Esophagus squamous epithelium (tissue), 5 donors: ENCODE data around the gene ADK. TPM values are rescaled to one million over a fixed set of nuclear protein-coding genes. Genes with fewer than 3 reads are reported as not detected.
A peak's percentile ranks its signal among the peaks of the same experiment; 100 is the strongest.
"Not testable (repeated sequence)": the region's sequence is repeated elsewhere in the genome, so short reads cannot be mapped to it uniquely, and the experiment has no call there.

Experiments
- DNase-seq: peaks from one replicate; lab custom pipeline; 2025; lab: John Stamatoyannopoulos, UW
- H3K27ac ChIP-seq, 4 donors: fragments of 200-600 bp; sonication (generic); one replicate each; pipeline ENCODE4 v1.5.1; 2016 to 2019; ENCODE audit warnings: mild to moderate bottlenecking in 1 of 4
- H3K27me3 ChIP-seq, 4 donors: fragments of 200-600 bp; sonication (generic); 1 replicate in 3 of 4; 2 replicates in 1 of 4; pipeline versions ENCODE4 v1.5.1 to v1.6.0; 2017 to 2021; ENCODE audit warnings: antibody characterized with exemption in 1 of 4
- H3K36me3 ChIP-seq, 3 donors: fragments of 200-600 bp; sonication (generic); one replicate each; pipeline ENCODE4 v1.5.1; 2016 to 2019
- H3K4me1 ChIP-seq, 3 donors: fragments of 200-600 bp; sonication (generic); one replicate each; pipeline ENCODE4 v1.5.1; 2017 to 2019
- H3K4me3 ChIP-seq, 4 donors: fragments of 200-600 bp; sonication (generic); 1 replicate in 3 of 4; 2 replicates in 1 of 4; pipeline ENCODE4 v1.5.1; 2016 to 2019; ENCODE audit warnings: mild to moderate bottlenecking in 2 of 4, moderate library complexity in 1 of 4
- H3K9me3 ChIP-seq, 3 donors: fragments of 200-600 bp; sonication (generic); one replicate each; pipeline ENCODE4 v1.5.1; 2016 to 2019
- POLR2A ChIP-seq, 4 donors: fragments of 450-650 bp; IDR thresholded peaks; one replicate each; pipeline ENCODE4 v1.6.1; 2017; ENCODE audit warnings: antibody characterized with exemption in 4 of 4, mild to moderate bottlenecking in 4 of 4, moderate library complexity in 3 of 4
- WGBS, 2 donors: methylation state at CpG; one replicate each; pipeline ENCODE4 v1.1.5; 2018; 5-methylcytosine and 5-hydroxymethylcytosine counted together
- intact Hi-C: fragments of 100-400 bp; cut with DNase I; formaldehyde crosslinking; loops from one replicate; pipeline ENCODE4 v1.15.0; 2022
- total RNA-seq, 4 donors: library from RNA; depleted of rRNA; stranded (reverse); fragments of >200 nt; gene quantifications; one replicate each; pipeline ENCODE4 v1.1.0, GENCODE V29; 2016
- TF ChIP-seq, protein P1 (sequence below), 6 experiments: fragments of 450-650 bp in 4 of 6; fragments of 200-600 bp in 2 of 6; sonication (generic) in 2 of 6; IDR thresholded peaks; one replicate each; pipeline ENCODE4 v1.5.1; 2016 to 2019; ENCODE audit warnings: antibody characterized with exemption in 6 of 6, mild to moderate bottlenecking in 4 of 6, moderate library complexity in 4 of 6
- donor health status: DM: yes; HTN: yes; CAD: no.

Gene ADK
- total RNA-seq, 4 donors from 2014 or later: 43.3 to 78.4 (median 68.4) TPM

DNA sequence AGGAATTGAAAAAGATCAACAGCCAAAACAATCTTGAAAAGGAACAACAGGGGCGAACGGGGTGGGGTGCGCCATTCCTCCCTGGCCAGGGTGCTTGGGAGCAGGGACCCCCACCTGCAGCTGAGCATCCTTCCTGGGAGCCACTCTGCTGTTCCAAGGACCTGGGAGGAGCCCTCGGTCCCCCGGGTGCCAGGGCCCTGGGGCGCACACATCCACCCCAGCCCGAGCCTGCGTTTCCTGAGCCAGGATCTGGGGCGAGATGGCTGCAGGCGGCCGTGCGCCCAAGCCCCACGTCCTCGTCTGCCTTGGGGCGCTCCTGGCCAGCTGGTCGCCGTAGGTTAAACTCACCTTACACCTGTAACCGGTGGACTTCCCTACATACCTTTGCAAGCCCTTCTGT is 11.0 kb upstream of the ADK start:
- peaks cover 16 to 49% (median 24%) of the 10 kb centered on the region in 3 donors for H3K36me3 ChIP-seq
- no peak overlapping the region for H3K4me3 ChIP-seq
- no peaks in the 10 kb centered on the region for H3K27me3 ChIP-seq
- intact Hi-C loops: no loop called here
- H3K4me1 ChIP-seq: peaks cover under 1 to 7% (median 5%) of the 10 kb centered on the region in 3 donors
- no peaks in the 10 kb centered on the region for H3K9me3 ChIP-seq
- DNase-seq: no peak
- no peak overlapping the region for H3K27ac ChIP-seq
- WGBS, 2 donors: 98 to 100% methylated on average over 8 to 14 of the region's 18 CpGs
- TF ChIP-seq, protein P1, sequence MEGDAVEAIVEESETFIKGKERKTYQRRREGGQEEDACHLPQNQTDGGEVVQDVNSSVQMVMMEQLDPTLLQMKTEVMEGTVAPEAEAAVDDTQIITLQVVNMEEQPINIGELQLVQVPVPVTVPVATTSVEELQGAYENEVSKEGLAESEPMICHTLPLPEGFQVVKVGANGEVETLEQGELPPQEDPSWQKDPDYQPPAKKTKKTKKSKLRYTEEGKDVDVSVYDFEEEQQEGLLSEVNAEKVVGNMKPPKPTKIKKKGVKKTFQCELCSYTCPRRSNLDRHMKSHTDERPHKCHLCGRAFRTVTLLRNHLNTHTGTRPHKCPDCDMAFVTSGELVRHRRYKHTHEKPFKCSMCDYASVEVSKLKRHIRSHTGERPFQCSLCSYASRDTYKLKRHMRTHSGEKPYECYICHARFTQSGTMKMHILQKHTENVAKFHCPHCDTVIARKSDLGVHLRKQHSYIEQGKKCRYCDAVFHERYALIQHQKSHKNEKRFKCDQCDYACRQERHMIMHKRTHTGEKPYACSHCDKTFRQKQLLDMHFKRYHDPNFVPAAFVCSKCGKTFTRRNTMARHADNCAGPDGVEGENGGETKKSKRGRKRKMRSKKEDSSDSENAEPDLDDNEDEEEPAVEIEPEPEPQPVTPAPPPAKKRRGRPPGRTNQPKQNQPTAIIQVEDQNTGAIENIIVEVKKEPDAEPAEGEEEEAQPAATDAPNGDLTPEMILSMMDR (IDR thresholded peaks at IDR 0.05): no peak
- no peak for TF ChIP-seq POLR2A (IDR thresholded peaks at IDR 0.05)

DNA sequence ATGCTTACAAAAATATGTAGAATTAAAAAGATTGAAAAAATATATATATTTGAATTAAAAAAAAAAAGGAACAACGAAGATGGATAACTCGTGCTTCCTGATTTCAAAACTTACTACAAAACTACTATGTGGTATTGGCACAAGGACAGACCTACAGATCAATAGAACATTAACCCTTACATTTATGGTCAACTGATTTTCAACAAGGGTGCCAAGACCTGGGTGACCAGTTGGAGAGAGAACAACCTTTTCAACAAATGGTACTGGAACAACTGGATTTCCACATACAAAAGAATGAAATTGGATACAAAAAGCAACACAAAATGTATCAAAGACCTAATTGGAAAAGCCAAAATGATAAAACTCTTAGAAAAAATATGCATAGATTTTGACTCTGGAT is 10.5 kb upstream of the ADK start:
- no peaks in the 10 kb centered on the region for H3K9me3 ChIP-seq
- peaks cover 16 to 43% (median 24%) of the 10 kb centered on the region in 3 donors for H3K36me3 ChIP-seq
- H3K27ac ChIP-seq: no peak overlapping the region
- TF ChIP-seq POLR2A (IDR thresholded peaks at IDR 0.05): no peak
- TF ChIP-seq, protein P1 (IDR thresholded peaks at IDR 0.05): no peak
- no peak for DNase-seq
- H3K27me3 ChIP-seq: no peaks in the 10 kb centered on the region
- WGBS, 2 donors: 66 to 71% methylated on average over 2 of the region's 2 CpGs
- intact Hi-C loops: no loop called here
- H3K4me1 ChIP-seq: peaks cover 4 to 13% (median 11%) of the 10 kb centered on the region in 3 donors
- no peak overlapping the region for H3K4me3 ChIP-seq

DNA sequence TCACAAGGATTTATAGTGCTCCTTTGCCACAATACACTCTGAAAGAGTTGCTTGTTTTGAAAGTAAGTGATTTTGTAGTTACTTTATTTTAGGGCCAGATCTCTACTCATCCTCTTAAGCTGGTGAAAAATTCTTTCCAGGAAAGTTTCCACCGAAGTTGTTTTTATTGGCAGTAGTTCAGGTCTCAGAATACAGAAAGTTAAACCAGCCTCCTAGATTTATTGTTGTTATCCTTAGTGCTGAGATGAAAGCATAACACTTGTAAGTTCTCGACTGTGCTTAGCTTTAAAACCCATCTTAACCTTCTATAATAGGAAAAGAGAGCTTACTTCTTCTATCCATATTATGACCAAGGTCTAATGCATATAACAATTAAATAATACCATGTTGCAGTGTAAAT is 5.9 kb upstream of the ADK start:
- no peak overlapping the region for H3K4me3 ChIP-seq
- no peaks in the 10 kb centered on the region for H3K27me3 ChIP-seq
- WGBS, 2 donors: 21 to 23% methylated on average over 2 of the region's 2 CpGs
- no peaks in the 10 kb centered on the region for H3K9me3 ChIP-seq
- no peak for DNase-seq
- peaks cover 0 to 26% (median 0%) of the 10 kb centered on the region in 3 donors for H3K36me3 ChIP-seq
- no peak for TF ChIP-seq POLR2A (IDR thresholded peaks at IDR 0.05)
- TF ChIP-seq, protein P1 (IDR thresholded peaks at IDR 0.05): no peak
- peaks cover 14 to 44% (median 28%) of the 10 kb centered on the region in 3 donors for H3K4me1 ChIP-seq
- intact Hi-C loops: no loop called here
- H3K27ac ChIP-seq: peak overlapping the region in 2 of 4 donors; percentile 14 to 19

DNA sequence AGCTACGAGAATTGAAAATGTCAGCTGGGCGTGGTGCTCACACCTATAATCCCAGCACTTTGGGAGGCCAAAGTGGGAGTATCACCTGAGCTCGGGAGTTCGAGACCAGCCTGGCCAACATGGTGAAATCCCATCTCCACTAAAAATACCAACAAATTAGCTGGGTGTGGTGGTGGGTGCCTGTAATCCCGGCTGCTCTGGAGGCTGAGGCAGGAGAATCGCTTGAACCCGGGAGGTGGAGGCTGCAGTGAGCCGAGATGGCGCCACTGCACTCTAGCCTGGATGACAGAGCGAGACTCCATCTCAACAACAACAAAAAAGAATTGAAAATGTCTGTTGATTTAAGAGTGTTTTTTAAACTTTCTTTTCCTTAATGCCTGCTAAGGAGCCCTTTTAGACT is 4.0 kb upstream of the ADK start:
- H3K27ac ChIP-seq, DNase-seq, intact Hi-C loops, H3K9me3 ChIP-seq, H3K4me3 ChIP-seq, H3K27me3 ChIP-seq: not testable (repeated sequence)
- H3K4me1 ChIP-seq: peaks cover 19 to 50% (median 28%) of the 10 kb centered on the region in 3 donors
- H3K36me3 ChIP-seq: peaks cover 0 to 22% (median 0%) of the 10 kb centered on the region in 3 donors
- WGBS, 2 donors: 83 to 93% methylated on average over 10 of the region's 10 CpGs

DNA sequence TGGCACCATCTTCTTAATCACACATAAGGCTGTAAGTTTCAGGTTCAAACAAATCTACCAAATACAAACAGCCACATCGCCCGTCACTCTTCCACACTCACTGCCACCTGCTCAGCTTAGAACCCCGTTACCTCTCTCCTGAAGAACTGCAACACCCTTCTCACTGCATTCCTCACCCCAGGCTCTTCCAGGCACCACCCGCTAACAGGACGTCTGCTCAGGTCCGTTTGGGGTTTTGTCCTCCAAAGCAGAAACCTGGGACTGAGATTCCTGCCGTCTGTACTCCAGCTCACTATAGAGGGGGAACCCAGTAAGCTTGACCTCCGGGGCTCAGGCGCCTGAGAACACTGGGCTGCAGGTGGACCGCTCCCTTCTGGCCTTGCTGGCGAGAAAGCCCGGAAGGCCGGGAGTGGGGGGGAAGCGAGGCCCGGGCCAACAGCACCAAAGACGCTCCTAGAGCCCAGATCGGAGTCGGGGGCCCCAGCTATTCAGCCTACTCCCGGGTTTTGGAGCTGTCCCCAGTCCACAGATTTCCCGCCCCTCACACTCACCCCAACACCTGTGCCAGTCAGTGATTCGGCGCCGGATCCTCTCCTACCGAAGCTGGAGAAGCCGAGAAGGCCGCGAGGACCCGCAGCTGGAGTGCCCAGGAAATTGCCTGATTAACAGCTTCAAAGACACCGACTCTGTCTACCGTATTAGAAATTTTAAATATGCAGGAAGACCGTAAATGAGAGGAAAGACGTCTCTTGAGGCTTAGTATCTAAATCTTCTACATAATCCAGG is 624 bp upstream of the ADK start, which contains the start of gene AP3M1:
Gene AP3M1 (minus strand): TSS at position 625 of the 786 bp plus-strand sequence. CDS start 12,449 bp downstream, outside the sequence.
- H3K9me3 ChIP-seq: no peaks in the 10 kb centered on the region
- peak within 1 kb of the TSS; percentile 73 to 99 (median 96) for H3K4me3 ChIP-seq
- intact Hi-C loops: no loop called here
- H3K4me1 ChIP-seq: peaks cover 27 to 62% (median 31%) of the 10 kb centered on the region in 3 donors
- H3K27ac ChIP-seq: peak within 1 kb of the TSS; percentile 88 to 95 (median 92)
- TF ChIP-seq POLR2A (IDR thresholded peaks at IDR 0.05): no peak
- TF ChIP-seq, protein P1 (IDR thresholded peaks at IDR 0.05): peak in 1 of 6 experiments; percentile 9
- 0 to 1% methylated on average over 17 to 22 of the region's 32 CpGs for WGBS, 2 donors
- H3K36me3 ChIP-seq: peaks cover 0 to 22% (median 0%) of the 10 kb centered on the region in 3 donors
- H3K27me3 ChIP-seq: no peaks in the 10 kb centered on the region
- peak; percentile 65 for DNase-seq
